GM12878 (cell line): ENCODE measurements around the gene ADARB1.

Experiments
- ATF2 ChIP-seq: IDR thresholded peaks from 2 replicates; pipeline ENCODE4 v1.6.1; 2012; ENCODE audit warnings: low read length, inconsistent platforms
- BCL11A ChIP-seq: IDR thresholded peaks from 2 replicates; pipeline ENCODE4 v1.6.1; 2011; ENCODE audit warnings: low read depth, low read length
- CHD2 ChIP-seq: IDR thresholded peaks from 2 replicates; pipeline ENCODE4 v1.6.1; 2011; ENCODE audit warnings: low read depth, low read length, improper control_type of control experiment, borderline replicate concordance
- CTCF ChIP-seq, 3 experiments: IDR thresholded peaks in 2 of 3; conservative IDR thresholded peaks in 1 of 3; 2 replicates each; pipeline ENCODE4 v1.5.1; 2011; ENCODE audit warnings: low read depth in 3 of 3, low read length in 3 of 3, mild to moderate bottlenecking in 3 of 3, control low read depth in 2 of 3, moderate library complexity in 2 of 3, inconsistent platforms in 1 of 3, mixed read lengths in 1 of 3; ENCODE audit not compliant: control insufficient read depth in 2 of 3, insufficient read depth in 1 of 3; ENCODE audit errors: extremely low read depth in 1 of 3
- POLR2A ChIP-seq: IDR thresholded peaks from 2 replicates; pipeline ENCODE4 v1.6.1; 2011; ENCODE audit warnings: low read depth, mild to moderate bottlenecking, low read length
- POLR2AphosphoS5 ChIP-seq: IDR thresholded peaks from 2 replicates; pipeline ENCODE4 v1.6.1; 2011; ENCODE audit warnings: mild to moderate bottlenecking, low read length, inconsistent platforms
- SMC3 ChIP-seq: IDR thresholded peaks from 2 replicates; pipeline ENCODE4 v1.6.1; 2011; ENCODE audit warnings: low read length, improper control_type of control experiment, borderline replicate concordance
- SUZ12 ChIP-seq: fragments of 200-600 bp; sonication (generic); IDR thresholded peaks from one replicate; pipeline ENCODE4 v1.6.1; 2018; ENCODE audit warnings: antibody characterized with exemption, mild to moderate bottlenecking; ENCODE audit not compliant: unreplicated experiment
- YY1 ChIP-seq: IDR thresholded peaks from 2 replicates; pipeline ENCODE4 v1.6.1; 2011; ENCODE audit warnings: low read depth, mild to moderate bottlenecking, low read length

- TF ChIP-seq ATF2 (no peak), CTCF (IDR thresholded peaks at IDR 0.05 in 2 of 3, conservative IDR thresholded peaks at IDR 0.05 in 1 of 3; ENCODE audit: control insufficient read depth in 2 of 3, extremely low read depth in 1 of 3, insufficient read depth in 1 of 3, low read depth in 3 of 3, low read length in 3 of 3) (no peak), CHD2 (no peak), POLR2AphosphoS5 (no peak), POLR2A (no peak), YY1 (no peak), BCL11A (no peak), SMC3 (no peak), SUZ12 (no peak)
Observed at GRCh38 chr21:45172420-45172819, 98.0 kb downstream of the ADARB1 start.
